ENCODE measurements around the gene LIMCH1. TPM values are rescaled to one million over a fixed set of nuclear protein-coding genes. Genes with fewer than 3 reads are reported as not detected.

The LIMCH1 gene
- total and polyA plus RNA-seq, 2 of the 8 experiments (the other 6 are each of a cell fraction or from before 2014, with no cell fraction given): 2.7 to 3.0 TPM

DNA sequence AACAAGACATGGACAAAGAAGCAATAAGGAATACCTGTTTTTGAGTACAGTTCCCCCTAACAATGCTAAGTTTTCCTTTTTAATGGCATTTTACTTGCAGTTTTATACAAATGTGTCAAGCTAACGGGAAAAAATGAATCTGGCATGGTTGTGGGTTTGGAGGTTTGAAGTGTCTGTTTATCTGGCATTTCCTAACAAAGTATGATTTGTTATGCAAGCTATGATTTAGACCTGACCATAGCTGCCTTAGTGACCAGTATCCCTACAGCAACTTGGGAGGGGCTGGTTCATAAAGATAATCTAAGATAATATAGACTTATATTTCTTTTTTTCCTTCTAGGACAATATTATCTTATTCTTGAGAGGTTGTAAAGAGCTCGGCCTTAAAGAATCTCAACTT lies 60.6 kb downstream of the LIMCH1 start:
- no peaks in the 10 kb centered on the region for H3K79me2 ChIP-seq (ENCODE audit: control insufficient read depth in 1 of 2, insufficient read depth in 2 of 2, low read length in 2 of 2)
- no peak for FAIRE-seq
- TF ChIP-seq EP300 (IDR thresholded peaks at IDR 0.05; ENCODE audit: borderline replicate concordance in 1 of 2, low read depth in 2 of 2, low read length in 2 of 2) (no peak), EGR1 (IDR thresholded peaks at IDR 0.05; ENCODE audit: borderline replicate concordance, low read depth, low read length) (no peak), NANOG (IDR thresholded peaks at IDR 0.05; ENCODE audit: insufficient read depth, low read depth, low read length, poor library complexity, severe bottlenecking) (no peak), HDAC6 (IDR thresholded peaks at IDR 0.05; ENCODE audit: low read depth, low read length) (no peak), JUND (IDR thresholded peaks at IDR 0.05; ENCODE audit: low read length) (no peak), GABPA (IDR thresholded peaks at IDR 0.05; ENCODE audit: borderline replicate concordance, insufficient read depth, low read length) (no peak), CREB1 (IDR thresholded peaks at IDR 0.05) (no peak), YY1 (IDR thresholded peaks at IDR 0.05; ENCODE audit: low read depth, low read length) (no peak), CTBP2 (IDR thresholded peaks at IDR 0.05; ENCODE audit: borderline replicate concordance, insufficient read depth, insufficient read length, low read length) (no peak), GTF2F1 (IDR thresholded peaks at IDR 0.05; ENCODE audit: borderline replicate concordance, low read depth, low read length) (no peak), SP4 (IDR thresholded peaks at IDR 0.05; ENCODE audit: low read length) (no peak), SIRT6 (IDR thresholded peaks at IDR 0.05; ENCODE audit: low read length) (no peak)
- TF ChIP-seq, protein P1, sequence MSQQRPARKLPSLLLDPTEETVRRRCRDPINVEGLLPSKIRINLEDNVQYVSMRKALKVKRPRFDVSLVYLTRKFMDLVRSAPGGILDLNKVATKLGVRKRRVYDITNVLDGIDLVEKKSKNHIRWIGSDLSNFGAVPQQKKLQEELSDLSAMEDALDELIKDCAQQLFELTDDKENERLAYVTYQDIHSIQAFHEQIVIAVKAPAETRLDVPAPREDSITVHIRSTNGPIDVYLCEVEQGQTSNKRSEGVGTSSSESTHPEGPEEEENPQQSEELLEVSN (IDR thresholded peaks at IDR 0.05): no peak
- TF ChIP-seq, protein P2, sequence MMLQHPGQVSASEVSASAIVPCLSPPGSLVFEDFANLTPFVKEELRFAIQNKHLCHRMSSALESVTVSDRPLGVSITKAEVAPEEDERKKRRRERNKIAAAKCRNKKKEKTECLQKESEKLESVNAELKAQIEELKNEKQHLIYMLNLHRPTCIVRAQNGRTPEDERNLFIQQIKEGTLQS (IDR thresholded peaks at IDR 0.05; ENCODE audit: insufficient read depth, low read depth, low read length): no peak
- H3K4me1 ChIP-seq (replicated peaks in 1 of 4; ENCODE audit: control insufficient read depth in 3 of 4, insufficient read depth in 4 of 4, low read length in 3 of 4): no peaks in the 10 kb centered on the region
- no peak overlapping the region for H3K27ac ChIP-seq (ENCODE audit: low read depth, low read length)
- H2BK12ac ChIP-seq (ENCODE audit: low read depth, low read length): no peak overlapping the region
- ChIA-PET POLR2A (ENCODE audit: partially characterized antibody) (no interaction called here), CTCF (ENCODE audit: partially characterized antibody) (interaction anchor here (1.2 kb wide), 2 partner anchors 24 to 45 kb away, joined by 3 to 4 read pairs; no protein-coding TSS in a partner anchor)
- no peaks in the 10 kb centered on the region for H3K27me3 ChIP-seq (replicated peaks in 1 of 4; ENCODE audit: control insufficient read depth in 3 of 4, extremely low read depth in 1 of 4, insufficient read depth in 3 of 4, low read length in 3 of 4)
- no peak overlapping the region for H3K23ac ChIP-seq (ENCODE audit: insufficient read length)
- no peak overlapping the region for H4K91ac ChIP-seq (replicated peaks; ENCODE audit: insufficient read length, low read length)
- H3K18ac ChIP-seq (ENCODE audit: extremely low read depth, low read length): no peak overlapping the region
- H3K4me3 ChIP-seq (ENCODE audit: extremely low read depth in 1 of 4, insufficient read depth in 2 of 4, low read depth in 3 of 4, low read length in 4 of 4): no peak overlapping the region
- no peak overlapping the region for H3K9ac ChIP-seq (replicated peaks in 1 of 4; ENCODE audit: extremely low read depth in 1 of 4, low read depth in 3 of 4, low read length in 3 of 4)
- H2BK15ac ChIP-seq (ENCODE audit: low read length): no peak overlapping the region
- no peak overlapping the region for H2BK20ac ChIP-seq (ENCODE audit: low read length)
- H3K4ac ChIP-seq (replicated peaks; ENCODE audit: insufficient read length, low read depth, low read length): no peak overlapping the region
- no peak overlapping the region for H3K4me2 ChIP-seq (ENCODE audit: insufficient read depth in 1 of 2, low read depth in 2 of 2, low read length in 2 of 2)
- no peak overlapping the region for H3K14ac ChIP-seq (ENCODE audit: insufficient read length)
- no peak overlapping the region for H2AK5ac ChIP-seq (ENCODE audit: low read depth, low read length)
- H3K79me1 ChIP-seq (ENCODE audit: low read depth, low read length): no peaks in the 10 kb centered on the region
- H3K23me2 ChIP-seq (ENCODE audit: low read depth, low read length): no peaks in the 10 kb centered on the region
- H3K36me3 ChIP-seq (ENCODE audit: control insufficient read depth in 2 of 4, insufficient read depth in 4 of 4, low read length in 3 of 4): no peaks in the 10 kb centered on the region
- no peaks in the 10 kb centered on the region for H3K9me3 ChIP-seq (ENCODE audit: insufficient read depth in 2 of 2, low read depth in 1 of 2, low read length in 1 of 2)
- DNase-seq (ENCODE audit: low read depth in 1 of 2, low spot score in 2 of 2): no peak
- WGBS, 2 experiments (ENCODE audit: extremely low coverage in 1 of 2, insufficient coverage in 1 of 2, insufficient read length in 1 of 2, insufficient replicate concordance in 2 of 2, low coverage in 1 of 2, low lambda C conversion rate in 2 of 2, missing lambda C conversion rate in 1 of 2): 84% methylated on average over 2 of the region's 2 CpGs; no CpG with 5 or more reads in 1 of the 2 experiments
- no peak overlapping the region for H2BK5ac ChIP-seq (ENCODE audit: low read depth, low read length)
- no peak overlapping the region for H3K56ac ChIP-seq (replicated peaks; ENCODE audit: insufficient read length, low read depth, low read length)
- no peak overlapping the region for H2AFZ ChIP-seq (ENCODE audit: low read length)
- no peak overlapping the region for H4K5ac ChIP-seq (ENCODE audit: insufficient read length, low read depth, low read length)
- H4K20me1 ChIP-seq (replicated peaks in 1 of 2; ENCODE audit: control insufficient read depth in 1 of 2, insufficient read depth in 2 of 2, low read length in 2 of 2): no peaks in the 10 kb centered on the region
- H2BK120ac ChIP-seq (replicated peaks; ENCODE audit: low read depth, low read length): no peak overlapping the region
- no peak overlapping the region for H4K8ac ChIP-seq (ENCODE audit: extremely low read depth, insufficient read depth, low read length)
